ENCODE measurements around the gene MSANTD7.
"Not testable (repeated sequence)": the region's sequence is repeated elsewhere in the genome, so short reads cannot be mapped to it uniquely, and the experiment has no call there.

The MSANTD7 gene

DNA sequence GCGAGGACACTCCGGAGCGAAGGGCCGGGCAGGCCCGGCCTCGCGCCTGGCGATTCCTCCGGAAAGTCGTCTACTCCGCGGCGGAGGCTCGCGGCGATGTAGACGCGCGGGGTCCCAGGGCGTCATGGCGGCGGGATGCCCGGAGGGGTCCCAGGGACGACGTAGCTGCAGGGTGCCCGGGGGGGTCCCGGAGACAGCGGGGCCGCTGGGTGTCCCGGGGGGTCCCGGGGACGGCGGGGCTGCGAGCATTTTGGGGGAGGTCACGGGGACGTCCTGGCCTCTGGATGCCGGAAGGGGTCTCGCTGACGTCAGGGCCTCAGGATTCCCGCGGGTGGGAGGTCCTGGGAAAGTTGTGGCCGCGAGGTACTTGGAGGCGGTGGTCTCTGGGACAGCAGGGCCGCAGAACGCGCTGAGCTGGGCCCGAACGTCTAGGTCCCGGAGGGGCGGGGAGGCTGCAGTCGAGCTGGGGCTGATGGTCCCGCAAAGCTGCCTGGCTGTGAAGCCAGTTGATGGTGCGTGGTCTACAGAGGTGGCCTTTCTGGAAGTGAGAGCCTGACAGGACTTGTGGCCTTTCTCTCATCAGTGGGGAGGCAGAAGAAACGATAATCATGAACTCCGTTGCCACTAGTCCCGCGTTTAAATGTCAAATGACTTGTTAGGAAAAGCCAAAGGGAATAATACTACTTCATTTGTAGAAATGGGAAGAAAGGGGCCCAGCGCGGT lies 637 bp downstream of the MSANTD7 start:
- no peak for ATAC-seq

DNA sequence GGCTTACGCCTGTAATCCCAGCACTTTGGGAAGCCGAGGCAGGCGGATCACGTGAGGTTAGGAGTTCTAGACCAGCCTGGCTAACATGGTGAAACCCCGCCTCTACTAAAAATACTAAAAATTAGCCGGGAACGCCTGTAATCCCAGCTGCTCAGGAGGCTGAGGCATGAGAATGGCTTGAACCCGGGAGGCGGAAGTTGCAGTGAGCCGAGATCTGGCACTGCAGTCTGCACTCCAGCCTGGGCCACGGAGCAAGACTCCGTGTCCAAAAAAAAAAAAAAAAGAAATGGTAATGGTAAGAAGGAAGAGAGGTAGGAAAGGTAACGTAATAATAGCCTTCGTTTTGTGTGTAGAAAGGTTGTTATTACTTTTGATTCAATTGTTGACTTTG lies 1.2 kb downstream of the MSANTD7 start:
- ATAC-seq = no peak

DNA sequence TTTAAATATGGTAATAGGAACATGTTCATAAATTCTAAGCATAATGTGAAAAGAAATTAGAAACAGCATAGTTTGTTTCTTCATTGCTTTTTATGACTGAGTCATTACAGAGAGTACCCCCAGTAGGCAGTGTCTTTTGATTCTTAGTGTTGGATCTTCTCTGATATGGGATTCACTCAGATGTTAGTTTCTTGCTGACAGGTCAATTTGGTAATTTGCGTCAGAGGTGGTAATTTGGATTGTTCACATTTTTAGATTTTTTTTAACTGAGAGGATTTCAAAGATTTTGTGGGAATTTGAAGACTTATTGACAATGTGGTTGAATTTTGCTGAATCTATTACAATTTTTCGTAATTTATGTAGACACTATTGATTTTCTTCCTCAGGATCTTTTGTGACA lies 2.1 kb downstream of the MSANTD7 start:
- no peak for ATAC-seq

DNA sequence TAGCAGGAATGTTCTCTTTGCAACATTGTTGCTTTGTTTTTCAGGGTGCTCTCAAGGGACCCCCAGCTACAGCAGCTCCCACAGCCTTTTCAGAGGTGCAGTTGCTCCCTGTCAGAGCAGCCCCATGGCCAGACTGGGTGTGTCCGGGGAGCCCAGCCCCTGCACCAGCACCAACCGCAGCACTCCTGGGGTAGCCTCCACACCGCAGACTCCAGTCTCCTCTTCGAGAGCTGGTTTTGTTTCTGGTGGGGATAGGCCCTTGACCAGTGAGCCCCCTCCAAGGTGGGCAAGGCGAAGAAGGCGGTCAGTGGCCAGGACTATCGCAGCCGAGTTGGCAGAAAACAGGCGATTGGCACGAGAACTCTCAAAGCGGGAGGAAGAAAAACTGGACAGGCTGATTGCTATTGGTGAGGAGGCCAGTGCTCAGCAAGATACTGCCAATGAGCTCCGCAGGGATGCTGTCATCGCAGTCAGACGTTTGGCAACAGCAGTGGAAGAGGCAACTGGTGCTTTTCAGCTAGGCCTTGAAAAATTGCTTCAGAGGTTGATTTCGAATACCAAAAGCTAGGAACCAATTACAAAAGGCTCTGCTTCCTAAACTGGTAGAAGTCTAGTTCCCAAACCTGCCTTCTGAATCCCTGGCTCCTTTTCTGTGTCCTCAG lies 5.4 kb downstream of the MSANTD7 start:
- no peak for ATAC-seq

DNA sequence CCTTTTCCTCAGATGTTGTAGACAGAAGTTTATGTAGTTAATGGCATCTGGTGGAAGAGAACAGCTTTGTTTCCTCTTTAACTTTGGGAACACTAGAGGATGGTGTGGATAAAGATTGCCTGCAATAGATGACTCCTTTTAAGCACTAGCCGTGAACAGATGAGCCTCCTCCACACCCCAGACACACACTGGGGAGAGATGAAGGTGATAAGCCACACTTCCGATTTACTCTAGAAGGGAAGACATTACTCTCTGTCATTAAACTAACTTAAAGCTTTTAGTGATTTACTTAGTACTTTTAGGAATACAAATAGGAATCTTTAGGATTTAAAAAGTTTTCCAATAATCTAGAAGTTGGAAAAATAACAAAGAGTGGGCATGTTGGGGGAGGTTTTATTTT lies 6.8 kb downstream of the MSANTD7 start:
- ATAC-seq = no peak

DNA sequence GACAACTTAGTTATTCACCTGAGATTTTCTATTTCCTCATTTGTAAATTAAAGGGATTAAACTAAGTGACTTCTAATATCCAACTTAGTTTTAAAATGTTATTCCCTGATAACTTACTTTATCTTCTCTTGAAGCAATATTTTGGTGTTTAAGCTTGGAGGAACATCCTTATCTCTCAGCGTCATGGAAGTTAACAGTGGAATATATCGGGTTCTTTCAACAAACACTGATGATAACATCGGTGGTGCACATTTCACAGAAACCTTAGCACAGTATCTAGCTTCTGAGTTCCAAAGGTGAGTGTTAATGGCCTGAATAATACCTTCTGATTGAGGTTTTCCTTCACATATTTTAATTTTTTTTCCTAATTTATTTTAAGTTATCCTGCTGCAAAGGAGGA lies 14.1 kb downstream of the MSANTD7 start:
- no peak for ATAC-seq

DNA sequence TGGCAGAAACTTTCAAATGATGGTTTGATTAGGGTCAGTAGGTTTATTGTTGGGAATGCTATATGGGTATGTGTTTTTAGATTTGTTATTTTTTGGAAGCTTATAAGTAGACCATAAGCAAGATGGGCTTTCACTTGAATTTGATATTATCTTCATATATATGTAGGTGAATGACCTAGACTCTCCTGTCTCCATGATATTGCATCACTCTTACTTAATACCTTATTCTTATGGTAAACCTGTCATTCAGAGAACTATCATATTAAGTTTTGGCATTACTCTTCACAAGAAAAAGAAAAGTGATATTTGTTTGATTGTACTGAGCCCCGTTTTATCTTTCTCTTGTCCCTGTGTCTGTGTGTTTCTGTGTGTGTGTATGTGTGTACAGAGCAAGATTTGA lies 17.3 kb downstream of the MSANTD7 start:
- ATAC-seq = no peak

DNA sequence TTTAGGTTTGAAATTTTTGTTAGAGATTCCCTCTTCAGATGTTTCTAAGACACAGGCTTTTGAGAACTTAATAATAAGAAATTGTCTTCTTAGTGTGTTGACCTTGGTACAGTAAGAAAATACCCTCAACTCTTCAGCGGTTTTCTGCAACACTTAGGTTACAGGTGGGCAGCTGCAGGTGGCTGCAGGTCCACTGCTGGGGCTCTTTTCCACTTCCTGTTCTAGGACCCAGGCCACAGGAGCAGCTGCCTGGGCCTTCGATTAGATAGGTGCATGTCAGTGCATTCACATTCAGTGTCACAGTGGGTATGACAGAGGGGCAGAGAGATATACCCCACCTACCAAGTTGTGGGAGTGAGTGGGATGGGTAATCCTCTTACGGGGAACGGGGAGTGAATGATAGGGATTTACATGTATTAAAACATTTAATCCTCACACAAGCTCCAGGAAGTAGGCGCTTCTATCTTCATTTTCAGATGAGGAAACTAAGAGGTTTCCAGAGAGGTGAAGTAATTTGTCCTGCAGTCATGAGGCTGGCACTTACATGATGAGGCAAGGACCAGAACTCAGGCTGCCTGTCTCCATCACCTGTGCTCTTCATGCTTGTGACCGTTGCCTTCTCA lies 20.3 kb downstream of the MSANTD7 start:
- ATAC-seq = no peak

DNA sequence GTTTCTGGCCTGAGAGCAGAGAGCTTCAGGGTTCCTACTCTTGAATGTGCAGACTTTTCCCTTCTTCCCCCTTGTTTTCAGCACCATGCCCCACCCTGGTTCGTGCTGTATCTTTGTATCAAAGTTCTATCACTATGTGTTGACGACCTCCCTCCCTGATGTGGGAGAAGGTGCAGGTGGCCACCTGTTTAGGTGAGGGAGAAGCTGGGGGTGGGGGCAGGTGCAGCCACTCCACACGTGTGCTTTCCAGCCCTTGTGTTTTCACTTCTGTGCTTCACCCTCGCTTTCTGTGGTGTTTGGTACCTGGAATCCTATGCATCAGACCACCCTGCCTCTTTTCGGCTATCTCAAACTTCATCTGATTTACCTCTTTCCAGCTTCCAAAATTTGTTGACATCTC lies 20.9 kb downstream of the MSANTD7 start:
- ATAC-seq = no peak

DNA sequence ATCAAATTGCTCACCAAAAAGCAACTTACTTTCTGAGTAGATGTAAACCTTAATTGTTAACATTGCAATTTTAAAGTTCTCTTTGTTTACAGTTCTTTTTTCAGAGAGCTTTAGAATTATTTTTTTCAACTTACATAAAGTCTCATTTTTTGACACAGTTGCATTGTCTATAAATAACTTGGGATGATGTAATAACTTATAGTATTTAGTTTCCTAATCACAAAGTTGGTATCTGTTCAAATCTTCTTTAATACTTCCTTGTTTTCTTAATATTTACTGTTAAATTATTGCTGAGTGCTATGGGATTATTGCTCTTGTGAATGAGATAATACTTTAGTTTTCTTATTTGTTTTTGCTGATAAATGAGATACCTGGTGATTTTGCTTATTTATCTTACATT lies 21.7 kb downstream of the MSANTD7 start:
- no peak for ATAC-seq

DNA sequence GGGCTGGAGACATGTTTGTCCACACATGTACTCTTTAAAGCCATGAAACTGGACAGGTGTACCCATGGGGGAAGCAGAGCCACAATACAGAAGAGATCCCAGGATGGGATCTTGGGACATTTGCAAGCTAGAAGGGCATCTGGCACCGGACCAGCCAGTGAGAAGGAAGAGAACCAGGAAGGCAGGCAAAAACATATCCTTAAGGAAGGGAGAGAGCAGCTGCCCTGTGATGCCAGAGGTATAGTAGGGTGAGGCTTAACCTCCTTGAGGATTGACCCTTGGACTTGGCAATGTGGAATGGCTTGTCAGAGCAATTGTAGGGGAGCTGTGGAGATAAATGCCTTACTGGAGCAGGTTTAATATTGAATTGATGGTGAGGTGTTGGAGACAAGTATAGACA lies 22.7 kb downstream of the MSANTD7 start:
- ATAC-seq = no peak

DNA sequence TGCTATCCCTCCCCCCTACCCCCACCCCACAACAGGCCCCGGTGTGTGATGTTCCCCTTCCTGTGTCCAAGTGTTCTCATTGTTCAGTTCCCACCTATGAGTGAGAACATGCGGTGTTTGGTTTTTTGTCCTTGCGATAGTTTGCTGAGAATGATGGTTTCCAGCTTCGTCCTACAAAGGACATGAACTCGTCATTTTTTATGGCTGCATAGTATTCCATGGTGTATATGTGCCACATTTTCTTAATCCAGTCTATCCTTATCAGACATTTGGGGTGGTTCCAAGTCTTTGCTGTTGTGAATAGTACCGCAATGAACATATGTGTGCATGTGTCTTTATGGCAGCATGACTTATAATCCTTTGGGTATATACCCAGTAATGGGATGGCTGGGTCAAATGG lies 26.4 kb downstream of the MSANTD7 start:
- not testable (repeated sequence) for ATAC-seq

DNA sequence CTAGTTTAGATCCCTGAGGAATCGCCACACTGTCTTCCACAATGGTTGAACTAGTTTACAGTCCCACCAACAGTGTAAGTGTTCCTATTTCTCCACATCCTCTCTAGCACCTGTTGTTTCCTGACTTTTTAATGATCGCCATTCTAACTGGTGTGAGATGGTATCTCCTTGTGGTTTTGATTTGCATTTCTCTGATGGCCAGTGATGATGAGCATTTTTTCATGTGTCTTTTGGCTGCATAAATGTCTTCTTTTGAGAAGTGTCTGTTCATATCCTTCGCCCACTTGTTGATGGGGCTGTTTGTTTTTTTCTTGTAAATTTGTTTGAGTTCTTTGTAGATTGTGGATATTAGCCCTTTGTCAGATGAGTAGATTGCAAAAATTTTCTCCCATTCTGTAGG lies 26.8 kb downstream of the MSANTD7 start:
- ATAC-seq = not testable (repeated sequence)

DNA sequence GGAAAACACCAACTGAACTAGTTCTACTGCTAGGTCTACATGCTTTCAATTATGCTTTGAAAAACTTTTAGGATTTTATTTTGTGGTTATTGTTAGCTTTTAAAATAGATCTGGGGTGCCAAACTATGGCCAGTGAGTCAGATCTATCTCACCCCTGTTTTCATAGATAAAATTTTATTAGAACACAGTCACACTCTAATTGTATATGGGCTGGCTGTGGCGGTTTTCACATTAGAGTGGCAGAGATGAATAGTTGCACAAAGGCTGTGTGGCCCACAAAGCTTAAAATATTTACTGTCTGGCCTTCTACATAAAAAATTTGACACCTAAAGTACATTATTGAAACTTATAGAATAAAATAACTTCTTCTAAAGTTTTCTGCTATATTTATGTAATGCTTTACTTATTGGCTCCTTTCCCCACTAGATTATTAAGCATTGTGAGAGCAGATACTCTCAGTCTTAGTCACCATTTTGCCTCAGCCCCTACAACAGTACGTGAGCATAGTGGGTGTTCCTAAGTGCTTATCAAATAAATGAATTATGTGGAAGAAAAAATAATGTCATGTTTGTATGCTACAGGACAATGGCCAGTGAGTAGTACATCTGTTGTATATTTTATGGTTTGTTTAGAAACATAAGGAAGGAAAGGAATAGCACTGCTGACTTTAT lies 35.1 kb downstream of the MSANTD7 start:
- ATAC-seq = peak; percentile 34 to 36

DNA sequence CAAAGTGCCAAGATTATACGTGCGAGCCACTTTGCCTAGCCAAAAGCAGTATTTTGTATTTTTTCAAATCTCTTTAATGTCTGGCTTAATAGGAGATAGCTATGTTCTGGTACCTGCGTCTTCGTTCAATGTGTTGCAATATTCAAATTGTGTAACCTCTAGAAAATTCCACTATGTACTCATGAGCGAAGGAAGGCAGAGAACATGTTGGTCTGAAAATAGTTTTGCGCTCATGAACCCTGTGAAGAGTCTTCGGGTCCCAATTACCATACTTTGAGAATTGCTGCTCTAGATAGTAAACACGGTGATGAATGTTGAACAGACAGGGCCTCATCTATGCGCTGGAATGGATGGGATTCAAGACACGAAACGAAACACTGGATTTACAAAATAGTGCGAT lies 37.8 kb downstream of the MSANTD7 start:
- ATAC-seq = no peak

DNA sequence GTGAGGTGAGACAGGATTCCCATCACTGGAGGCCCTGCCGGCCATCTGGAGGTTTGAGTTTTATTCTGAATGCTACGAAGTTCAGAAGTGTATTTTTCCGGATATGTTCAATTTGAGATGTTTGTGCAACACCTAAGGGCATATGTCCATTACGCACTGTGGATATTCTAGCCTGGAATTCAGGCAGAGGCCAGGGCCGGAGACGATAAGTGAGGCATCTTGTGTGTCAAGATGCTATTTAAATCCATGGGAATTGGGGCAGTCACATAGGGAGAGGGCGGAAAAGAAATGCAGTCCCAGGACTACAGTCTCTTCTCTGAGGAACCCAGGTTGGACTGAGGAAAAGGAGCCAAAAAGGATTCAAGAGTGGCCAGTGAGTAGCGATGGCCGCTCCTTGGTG lies 38.7 kb downstream of the MSANTD7 start:
- ATAC-seq = no peak

DNA sequence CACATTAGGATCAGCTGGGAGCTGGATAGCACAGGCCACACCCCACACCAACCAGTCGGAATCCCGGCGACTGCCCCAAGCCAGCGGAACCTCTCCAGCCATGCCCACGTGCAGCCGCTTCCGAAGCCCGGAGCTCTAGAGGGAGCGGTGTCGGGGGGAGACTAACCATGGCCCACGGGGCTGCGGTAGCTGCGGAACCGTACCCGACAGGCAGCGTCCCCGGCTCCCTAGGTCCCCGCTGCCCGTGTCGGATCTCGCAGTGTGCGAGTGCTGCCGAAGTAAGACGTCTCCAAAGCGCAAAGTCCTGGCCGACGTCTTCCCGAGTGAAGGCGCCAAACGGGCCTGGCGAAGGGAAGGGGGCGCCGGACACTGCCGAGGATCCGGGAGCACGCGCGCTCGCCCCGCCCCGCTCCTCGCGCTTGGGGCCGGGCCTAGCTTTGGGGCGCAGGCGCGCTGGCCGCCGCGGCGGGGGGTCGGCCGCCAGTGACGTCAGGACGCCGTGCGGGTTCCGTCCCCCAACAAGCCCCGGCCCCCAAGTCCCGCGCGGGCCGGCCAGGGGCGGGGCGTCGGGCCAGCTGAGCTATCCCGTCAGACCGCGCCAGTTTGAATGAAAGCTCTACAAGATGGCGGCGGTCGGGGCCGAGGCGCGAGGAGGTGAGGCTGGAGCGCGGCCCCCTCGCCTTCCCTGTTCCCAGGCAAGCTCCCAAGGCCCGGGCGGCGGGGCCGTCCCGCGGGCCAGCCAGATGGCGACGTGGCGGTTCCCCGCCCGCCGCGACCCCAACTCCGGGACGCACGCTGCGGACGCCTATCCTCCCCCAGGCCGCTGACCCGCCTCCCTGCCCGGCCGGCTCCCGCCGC lies 40.4 kb downstream of the MSANTD7 start, which contains the start of gene SUV39H2:
SUV39H2 (plus strand) TSS at position 601 of the 858 bp plus-strand sequence; CDS start at position 624, 23 bp downstream.
- ATAC-seq = peak; percentile 95

DNA sequence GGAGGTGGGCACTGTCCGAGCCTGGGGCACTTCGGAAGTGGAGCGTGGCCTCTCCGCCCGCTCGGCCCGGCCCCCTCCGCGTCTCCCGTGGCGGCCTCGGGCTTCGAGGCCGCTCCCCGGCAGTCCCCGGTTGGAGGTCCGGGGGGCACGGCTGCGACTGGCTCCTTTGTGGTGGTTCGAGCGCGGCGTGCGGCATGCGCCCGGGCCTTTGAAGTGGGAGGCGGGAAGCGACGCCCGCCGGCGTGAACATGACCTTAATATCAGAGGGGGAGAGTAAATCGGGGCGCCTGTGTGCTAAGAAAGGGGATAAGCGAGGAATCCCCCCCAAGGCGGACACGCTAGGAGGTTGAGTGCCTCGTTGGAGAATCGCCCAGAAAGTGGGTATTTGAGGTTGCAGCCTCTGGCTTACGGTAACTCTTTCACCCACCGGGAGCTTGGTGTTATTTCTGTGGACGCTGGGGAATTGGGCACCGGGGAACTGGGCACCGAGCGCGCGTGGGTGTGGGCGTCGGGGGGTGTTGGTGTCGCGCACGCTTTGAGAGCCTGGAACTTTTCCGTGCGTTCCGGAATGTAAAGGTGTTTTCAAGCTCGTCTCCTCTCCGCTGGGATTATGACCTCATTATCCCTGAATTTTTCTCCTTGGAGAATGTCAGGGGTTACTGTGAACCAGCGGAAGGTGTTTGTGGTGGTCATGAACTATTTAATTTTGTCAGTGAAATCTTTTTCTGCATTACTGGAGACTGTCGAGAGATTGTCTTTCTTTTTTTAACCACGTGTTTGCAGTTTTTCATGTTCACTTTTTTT lies 41.2 kb downstream of the MSANTD7 start:
- ATAC-seq = peak in 1 of 2 donors; percentile 4

DNA sequence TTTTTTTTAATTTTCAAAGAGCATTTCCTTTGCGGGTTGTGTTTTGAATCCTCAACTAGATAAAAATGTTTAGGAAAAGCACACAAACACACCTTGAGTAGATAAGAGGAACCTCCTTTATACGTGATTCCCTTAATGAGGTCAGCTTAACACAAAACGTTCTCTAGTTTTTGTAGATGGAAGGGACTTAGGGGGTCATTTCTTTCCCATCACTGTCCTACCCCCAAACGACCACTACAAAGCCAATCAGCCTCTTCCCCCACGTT lies 41.8 kb downstream of the MSANTD7 start:
- ATAC-seq = no peak

DNA sequence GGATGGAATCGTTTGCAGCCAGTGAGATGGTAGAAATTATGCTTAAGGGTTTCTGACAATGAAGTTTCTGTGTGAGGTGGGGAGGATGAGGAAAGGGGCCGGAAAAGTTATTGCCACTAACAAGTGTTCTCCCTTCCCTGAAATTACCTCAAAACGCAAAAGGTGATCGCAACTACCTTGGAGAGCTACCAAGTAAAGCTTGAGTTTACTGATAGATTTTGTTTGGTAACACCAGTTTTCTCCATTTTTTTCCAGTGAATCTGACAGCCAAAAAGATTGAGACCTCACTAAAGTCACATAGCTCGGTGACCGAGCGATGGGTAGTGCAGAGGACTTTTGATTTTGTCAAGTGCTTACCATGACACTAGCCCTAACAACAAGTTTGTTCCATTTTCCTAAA lies 42.1 kb downstream of the MSANTD7 start:
- ATAC-seq = no peak

DNA sequence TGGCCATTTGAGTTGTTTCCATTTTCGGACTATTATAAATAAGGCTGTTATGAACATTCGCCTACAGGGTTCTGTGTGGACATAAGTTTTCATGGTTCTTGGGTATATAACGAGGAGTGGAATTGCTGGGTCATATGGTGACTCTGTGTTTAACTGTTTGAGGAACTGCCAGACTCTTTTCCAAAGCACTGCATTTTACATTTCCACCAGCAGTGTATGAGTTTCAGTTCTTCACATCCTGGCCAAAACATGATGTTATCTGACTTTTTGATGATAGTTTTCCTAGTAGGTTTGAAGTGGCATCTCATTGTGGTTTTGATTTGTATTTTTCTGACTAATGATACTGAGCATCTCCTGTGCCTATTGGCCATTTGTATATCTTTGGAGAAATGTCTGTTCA lies 46.0 kb downstream of the MSANTD7 start:
- ATAC-seq = peak in 1 of 2 donors; percentile 38
